ENCODE results near the gene ARMC9. TPM values are rescaled to one million over a fixed set of nuclear protein-coding genes. Genes with fewer than 3 reads are reported as not detected.

Gene ARMC9
- total RNA-seq, 1 donor from 2014 or later: 43.1 TPM

- intact Hi-C loops (cut with DNase I): no loop called here
- peaks cover 49% of the 10 kb centered on the region for H3K36me3 ChIP-seq
Measured at GRCh38 chr2:231212329-231212845, 14.0 kb downstream of the ARMC9 start.

GRCh38 chr2:231213931-231214642, 15.7 kb downstream of the ARMC9 start:
- Histone ChIP-seq H3K9me3 (no peaks in the 10 kb centered on the region), H3K36me3 (peaks cover 38% of the 10 kb centered on the region), H3K27me3 (ENCODE audit: low read depth) (no peaks in the 10 kb centered on the region), H3K4me3 (no peak overlapping the region), H3K27ac (no peak overlapping the region), H3K4me1 (no peaks in the 10 kb centered on the region)
- ATAC-seq (no peak), DNase-seq (no peak)
- TF ChIP-seq CTCF (IDR thresholded peaks at IDR 0.05): no peak
- intact Hi-C loops (cut with DNase I): no loop called here

More at GRCh38 chr2:231212329-231212845, 14.0 kb downstream of the ARMC9 start:
- DNase-seq (no peak), ATAC-seq (no peak)
- no peaks in the 10 kb centered on the region for H3K27me3 ChIP-seq (ENCODE audit: low read depth)
- H3K9me3 ChIP-seq: no peaks in the 10 kb centered on the region
- H3K4me1 ChIP-seq: no peaks in the 10 kb centered on the region
- TF ChIP-seq CTCF (IDR thresholded peaks at IDR 0.05): no peak
- H3K27ac ChIP-seq: no peak overlapping the region
- no peak overlapping the region for H3K4me3 ChIP-seq

GRCh38 chr2:231218366-231218765, 19.9 kb downstream of the ARMC9 start:
- intact Hi-C loops (cut with DNase I): no loop called here
- H3K36me3 ChIP-seq: peaks cover 25% of the 10 kb centered on the region
- no peak for ATAC-seq
- H3K9me3 ChIP-seq: no peaks in the 10 kb centered on the region
- no peak for TF ChIP-seq CTCF (IDR thresholded peaks at IDR 0.05)
- H3K4me3 ChIP-seq: no peak overlapping the region
- no peaks in the 10 kb centered on the region for H3K4me1 ChIP-seq
- H3K27me3 ChIP-seq (ENCODE audit: low read depth): no peaks in the 10 kb centered on the region
- DNase-seq: no peak
- H3K27ac ChIP-seq: no peak overlapping the region

- no peak for TF ChIP-seq CTCF (IDR thresholded peaks at IDR 0.05)
- H3K36me3 ChIP-seq: peaks cover 25% of the 10 kb centered on the region
- no peak overlapping the region for H3K27ac ChIP-seq
- H3K27me3 ChIP-seq (ENCODE audit: low read depth): no peaks in the 10 kb centered on the region
- no peak for ATAC-seq
- DNase-seq: no peak
- H3K4me3 ChIP-seq: no peak overlapping the region
- intact Hi-C loops (cut with DNase I): no loop called here
- no peaks in the 10 kb centered on the region for H3K4me1 ChIP-seq
- no peaks in the 10 kb centered on the region for H3K9me3 ChIP-seq
Measured at GRCh38 chr2:231219289-231219688, 20.9 kb downstream of the ARMC9 start.

- Histone ChIP-seq H3K4me3 (no peak overlapping the region), H3K4me1 (no peaks in the 10 kb centered on the region), H3K9me3 (no peaks in the 10 kb centered on the region), H3K27ac (no peak overlapping the region), H3K27me3 (ENCODE audit: low read depth) (no peaks in the 10 kb centered on the region), H3K36me3 (peaks cover 11% of the 10 kb centered on the region)
- no peak for TF ChIP-seq CTCF (IDR thresholded peaks at IDR 0.05)
- DNase-seq (no peak), ATAC-seq (no peak)
- intact Hi-C loops (cut with DNase I): no loop called here
Measured at GRCh38 chr2:231221761-231222160, 23.3 kb downstream of the ARMC9 start.
